GM19238 (cell line): Measurements from ENCODE around the gene LUC7L.
"Not testable (repeated sequence)": the region's sequence is repeated elsewhere in the genome, so short reads cannot be mapped to it uniquely, and the experiment has no call there.

Experiments
- DNase-seq: peaks from one replicate; pipeline ENCODE4 v3.0.0; 2011; ENCODE audit warnings: low spot score; ENCODE audit not compliant: insufficient read length

Gene LUC7L

GRCh38 chr16:180101-180675 is 49.1 kb downstream of the LUC7L start, which contains the start of gene HBQ1:
Gene HBQ1 (plus strand): TSS chr16:180459. CDS start chr16:180487, 28 bp downstream.
- DNase-seq, result no peak

GRCh38 chr16:179211-180092 is 49.8 kb downstream of the LUC7L start:
- no peak for DNase-seq

- DNase-seq, result no peak
These were observed 50.6 kb downstream of the LUC7L start for GRCh38 chr16:178668-179015.

- DNase-seq, result no peak
These were observed 51.1 kb downstream of the LUC7L start for GRCh38 chr16:177981-178667.

GRCh38 chr16:177394-177822 is 51.8 kb downstream of the LUC7L start:
- DNase-seq, result no peak

- DNase-seq, result not testable (repeated sequence)
These were observed 52.5 kb downstream of the LUC7L start, which contains the start of gene HBA1 for GRCh38 chr16:176477-177382. Gene HBA1 (plus strand): TSS chr16:176680. CDS start chr16:176717, 37 bp downstream.

- not testable (repeated sequence) for DNase-seq
These were observed 53.2 kb downstream of the LUC7L start for GRCh38 chr16:176006-176405.

GRCh38 chr16:175011-175949 is 54.0 kb downstream of the LUC7L start:
- no peak for DNase-seq

GRCh38 chr16:173928-174769 is 55.1 kb downstream of the LUC7L start:
- DNase-seq, result not testable (repeated sequence)

GRCh38 chr16:173211-173854 is 55.9 kb downstream of the LUC7L start:
- not testable (repeated sequence) for DNase-seq

GRCh38 chr16:172374-172941 is 56.8 kb downstream of the LUC7L start, which contains the start of gene HBA2:
Gene HBA2 (plus strand): TSS chr16:172876. CDS start chr16:172913, 37 bp downstream.
- DNase-seq, result not testable (repeated sequence)

- no peak for DNase-seq
These were observed 58.5 kb downstream of the LUC7L start for GRCh38 chr16:170788-171187.

GRCh38 chr16:170088-170507 is 59.2 kb downstream of the LUC7L start:
- not testable (repeated sequence) for DNase-seq

- DNase-seq, result no peak
These were observed 60.2 kb downstream of the LUC7L start for GRCh38 chr16:169014-169413.

GRCh38 chr16:168424-168823 is 60.8 kb downstream of the LUC7L start:
- DNase-seq, result no peak

GRCh38 chr16:167122-167690 is 62.0 kb downstream of the LUC7L start:
- DNase-seq, result no peak

- DNase-seq, result no peak
These were observed 62.7 kb downstream of the LUC7L start for GRCh38 chr16:166375-167121.
